GM18873 (cell line): ENCODE data around the gene GSTT2B.
"Not testable (repeated sequence)": the region's sequence is repeated elsewhere in the genome, so short reads cannot be mapped to it uniquely, and the experiment has no call there.

Source experiments
- ATAC-seq: cut with Tn5 transposase; IDR thresholded peaks from one replicate; pipeline ENCODE4 v1.9.1; 2021; ENCODE audit warnings: mild to moderate bottlenecking, moderate library complexity, moderate number of reproducible peaks; ENCODE audit not compliant: unreplicated experiment, low FRiP score

The GSTT2B gene

DNA sequence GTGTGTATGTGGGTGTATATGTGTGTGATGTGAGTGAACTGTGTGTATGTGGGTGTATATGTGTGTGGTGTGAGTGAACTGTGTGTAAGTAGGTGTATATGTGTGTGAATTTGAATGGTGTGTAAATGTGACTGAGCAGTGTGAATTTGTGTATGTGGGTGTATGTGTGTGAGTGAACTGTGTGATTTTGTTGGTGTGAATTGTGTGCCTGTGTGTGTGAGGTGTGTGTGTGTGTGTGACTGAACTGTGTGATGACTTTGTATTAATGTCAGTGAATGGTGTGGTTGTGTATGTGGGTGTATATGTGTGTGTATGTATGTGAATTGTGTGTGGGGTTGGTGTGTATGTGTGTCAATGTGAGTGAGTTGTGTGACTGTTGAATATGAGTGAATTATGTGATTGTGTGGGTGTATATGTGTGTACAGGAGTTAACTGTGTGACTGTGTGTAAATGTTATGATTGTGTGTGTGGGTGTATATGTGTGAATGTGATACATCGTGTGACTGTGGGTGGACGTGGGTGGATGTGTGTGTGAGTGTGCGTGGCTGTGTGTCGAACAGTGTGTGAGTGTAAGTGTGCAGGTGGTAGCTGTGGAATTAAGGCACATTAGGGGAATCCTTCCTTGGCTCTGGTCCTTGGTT is 25.7 kb upstream of the GSTT2B start:
- ATAC-seq, result not testable (repeated sequence)

GRCh38 chr22:23986089-23986488 is 25.1 kb upstream of the GSTT2B start:
- not testable (repeated sequence) for ATAC-seq

GRCh38 chr22:23984430-23984829 is 23.4 kb upstream of the GSTT2B start:
- no peak for ATAC-seq

GRCh38 chr22:23980567-23980966 is 19.6 kb upstream of the GSTT2B start:
- ATAC-seq, result not testable (repeated sequence)

DNA sequence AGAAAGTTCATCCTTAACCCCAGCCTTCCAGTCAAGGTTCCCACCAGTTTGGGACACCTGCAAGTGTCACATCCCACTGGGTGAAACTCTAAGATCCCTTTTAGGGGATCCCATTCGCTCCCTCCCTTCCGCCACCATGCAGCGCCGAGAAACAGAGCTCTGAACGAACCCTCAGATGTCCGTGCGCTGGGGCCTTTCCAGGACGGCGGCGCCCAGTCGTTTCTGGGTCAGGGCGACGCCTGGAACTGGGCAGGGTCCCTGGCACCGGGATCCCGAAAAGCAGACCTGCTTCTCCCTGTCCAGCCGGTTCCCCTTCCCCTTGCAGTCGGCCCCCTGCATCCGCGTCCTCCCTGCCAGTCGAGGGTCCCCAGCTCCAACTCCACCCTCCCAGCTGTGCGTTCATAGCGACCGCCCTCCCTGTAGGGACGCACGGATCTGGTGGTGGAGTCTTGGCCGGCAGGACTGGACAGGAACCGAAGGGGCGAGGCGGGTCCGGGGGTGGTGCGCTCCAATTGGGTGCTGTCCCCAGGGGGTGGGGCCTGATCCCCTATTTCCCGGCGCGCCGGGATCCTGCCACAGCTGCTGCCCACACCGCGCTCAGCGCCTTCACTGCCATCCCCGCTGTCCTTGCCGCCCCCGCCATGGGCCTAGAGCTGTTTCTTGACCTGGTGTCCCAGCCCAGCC is 18.7 kb upstream of the GSTT2B start, which contains the start of gene GSTT2:
GSTT2 (plus strand) TSS at position 578 of the 684 bp plus-strand sequence.
- ATAC-seq, result not testable (repeated sequence)

GRCh38 chr22:23977304-23977703 is 16.3 kb upstream of the GSTT2B start:
- ATAC-seq, result not testable (repeated sequence)

DNA sequence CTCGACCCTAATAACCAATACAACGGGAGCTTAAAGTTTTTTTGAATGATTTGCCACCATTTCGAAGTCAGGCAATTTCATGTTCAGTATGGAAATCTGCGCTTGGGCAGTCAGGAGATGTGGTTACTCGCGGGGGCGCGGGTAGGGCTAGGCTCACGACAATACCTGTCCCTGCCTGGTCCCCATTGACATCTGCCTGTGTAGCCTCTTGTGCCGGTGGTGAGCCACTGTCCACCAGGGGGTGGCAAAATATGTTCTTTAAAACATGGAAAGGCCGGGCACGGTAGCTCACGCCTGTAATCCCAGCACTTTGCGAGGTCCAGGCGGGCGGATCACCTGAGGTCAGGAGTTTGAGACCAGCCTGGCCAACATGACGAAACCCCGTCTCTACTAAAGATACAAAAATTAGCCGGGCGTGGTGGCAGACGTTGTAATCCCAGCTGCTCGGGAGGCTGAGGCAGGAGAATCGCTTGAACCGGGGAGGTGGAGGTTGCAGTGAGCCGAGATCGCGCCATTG is 13.9 kb upstream of the GSTT2B start:
- ATAC-seq, result not testable (repeated sequence)

DNA sequence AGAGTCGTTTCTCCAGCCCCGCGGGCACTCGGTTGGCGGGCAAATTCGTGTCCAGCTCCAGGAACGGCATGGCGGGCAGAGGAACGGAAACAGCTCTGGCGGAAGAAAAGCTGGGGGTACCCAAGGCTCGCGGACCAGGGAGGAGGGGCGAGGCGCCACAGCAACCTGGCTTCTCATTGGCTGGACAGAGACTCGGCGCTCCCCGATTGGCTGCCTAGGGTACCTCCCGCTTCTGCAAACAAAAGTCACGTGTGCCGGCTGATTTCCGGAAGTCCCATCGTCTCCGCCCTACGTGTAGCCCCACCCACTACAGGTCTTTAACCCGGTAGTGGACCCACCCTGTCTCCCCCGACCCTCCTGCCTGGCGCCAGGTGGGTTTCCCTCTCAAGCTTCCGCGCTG is 13.3 kb upstream of the GSTT2B start, which contains the start of gene DDT:
DDT (minus strand) TSS at position 97 of the 400 bp plus-strand sequence; CDS start at position 70, 27 bp downstream.
- ATAC-seq, result peak; percentile 91

- not testable (repeated sequence) for ATAC-seq
These were observed 10.9 kb upstream of the GSTT2B start for GRCh38 chr22:23971927-23972326.

- no peak for ATAC-seq
These were observed 10.0 kb upstream of the GSTT2B start for GRCh38 chr22:23970816-23971486.

DNA sequence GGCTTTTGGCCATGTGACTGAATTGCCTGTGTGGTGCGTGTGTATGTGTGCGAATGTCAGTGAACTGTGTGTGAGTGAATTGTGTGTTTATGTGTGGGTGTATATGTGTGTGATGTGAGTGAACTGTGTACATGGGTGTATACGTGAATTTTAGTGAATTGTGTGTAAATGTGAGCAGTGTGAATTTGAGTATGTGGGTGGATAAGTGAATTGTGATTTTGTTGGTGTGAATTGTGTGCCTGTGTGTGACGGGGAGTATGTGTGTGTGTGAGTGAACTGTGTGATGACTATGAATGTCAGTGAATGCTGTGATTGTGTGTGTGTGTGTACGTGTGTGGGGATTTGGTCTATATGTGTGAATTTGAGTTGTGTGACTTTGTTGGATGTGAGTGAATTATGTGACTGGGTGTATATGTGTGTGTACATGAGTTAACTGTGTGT is 9.2 kb upstream of the GSTT2B start:
- no peak for ATAC-seq

- ATAC-seq, result no peak
These were observed 8.1 kb upstream of the GSTT2B start for GRCh38 chr22:23969071-23969470.

- peak; percentile 84 for ATAC-seq
These were observed 5.6 kb upstream of the GSTT2B start, which contains the start of gene DDTL for GRCh38 chr22:23966568-23966967. Gene DDTL (plus strand): TSS chr22:23966888. CDS start chr22:23966915, 27 bp downstream.

DNA sequence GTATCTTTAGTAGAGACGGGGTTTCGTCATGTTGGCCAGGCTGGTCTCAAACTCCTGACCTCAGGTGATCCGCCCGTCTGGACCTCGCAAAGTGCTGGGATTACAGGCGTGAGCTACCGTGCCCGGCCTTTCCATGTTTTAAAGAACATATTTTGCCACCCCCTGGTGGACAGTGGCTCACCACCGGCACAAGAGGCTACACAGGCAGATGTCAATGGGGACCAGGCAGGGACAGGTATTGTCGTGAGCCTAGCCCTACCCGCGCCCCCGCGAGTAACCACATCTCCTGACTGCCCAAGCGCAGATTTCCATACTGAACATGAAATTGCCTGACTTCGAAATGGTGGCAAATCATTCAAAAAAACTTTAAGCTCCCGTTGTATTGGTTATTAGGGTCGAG is 5.1 kb upstream of the GSTT2B start:
- peak; percentile 12 for ATAC-seq

DNA sequence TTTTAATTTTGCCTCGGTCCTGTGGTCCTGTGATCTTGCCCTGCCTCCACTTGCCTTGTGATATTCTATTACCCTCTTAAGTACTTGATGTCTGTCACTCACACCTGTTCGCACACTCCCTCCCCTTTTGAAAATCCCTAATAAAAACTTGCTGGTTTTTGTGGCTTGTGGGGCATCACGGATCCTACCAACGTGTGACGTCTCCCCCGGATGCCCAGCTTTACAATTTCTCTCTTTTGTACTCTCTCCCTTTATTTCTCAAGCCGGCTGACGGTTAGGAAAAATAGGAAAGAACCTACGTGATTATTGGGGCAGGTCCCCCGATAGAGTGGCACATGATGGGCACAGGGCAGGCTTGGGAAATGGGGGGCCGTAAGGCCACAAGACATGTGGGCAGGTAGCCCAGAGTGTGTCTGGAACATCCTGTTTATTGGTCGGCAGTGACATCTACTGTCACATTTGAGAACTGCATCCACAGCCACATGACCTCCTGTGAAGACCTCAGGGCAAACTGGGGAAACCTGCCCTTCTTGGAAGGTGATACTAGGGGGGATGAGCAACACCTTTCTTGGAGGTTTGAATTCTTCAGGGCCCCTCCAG is 4.6 kb downstream of the GSTT2B start:
- ATAC-seq, result not testable (repeated sequence)

GRCh38 chr22:23955886-23956285 is 5.1 kb downstream of the GSTT2B start:
- not testable (repeated sequence) for ATAC-seq

- ATAC-seq, result not testable (repeated sequence)
These were observed 6.0 kb downstream of the GSTT2B start for GRCh38 chr22:23954991-23955305.

DNA sequence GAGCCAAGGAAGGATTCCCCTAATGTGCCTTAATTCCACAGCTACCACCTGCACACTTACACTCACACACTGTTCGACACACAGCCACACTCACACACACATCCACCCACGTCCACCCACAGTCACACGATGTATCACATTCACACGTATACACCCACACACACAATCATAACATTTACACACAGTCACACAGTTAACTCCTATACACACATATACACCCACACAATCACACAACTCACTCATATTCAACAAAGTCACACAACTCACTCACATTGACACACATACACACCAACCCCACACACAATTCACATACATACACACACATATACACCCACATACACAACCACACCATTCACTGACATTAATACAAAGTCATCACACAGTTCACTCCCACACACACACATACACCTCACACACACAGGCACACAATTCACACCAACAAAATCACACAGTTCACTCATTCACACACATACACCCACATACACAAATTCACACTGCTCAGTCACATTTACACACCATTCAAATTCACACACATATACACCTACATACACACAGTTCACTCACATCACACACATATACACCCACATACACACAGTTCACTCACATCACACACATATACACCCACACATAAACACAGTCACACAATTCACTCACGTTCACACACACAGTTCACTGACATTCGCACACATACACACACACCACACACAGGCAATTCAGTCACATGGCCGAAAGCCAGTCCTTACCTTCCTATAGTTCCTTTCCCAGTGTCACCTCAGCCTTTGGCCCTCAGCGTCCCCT is 6.6 kb downstream of the GSTT2B start:
- ATAC-seq, result not testable (repeated sequence)

GRCh38 chr22:23953485-23953884 is 7.5 kb downstream of the GSTT2B start:
- ATAC-seq, result not testable (repeated sequence)
